ENCODE measurements around the gene ZNF789. TPM values are rescaled to one million over a fixed set of nuclear protein-coding genes. Genes with fewer than 3 reads are reported as not detected.

Gene ZNF789
- total RNA-seq, 1 donor from 2014 or later: 21.7 TPM

DNA sequence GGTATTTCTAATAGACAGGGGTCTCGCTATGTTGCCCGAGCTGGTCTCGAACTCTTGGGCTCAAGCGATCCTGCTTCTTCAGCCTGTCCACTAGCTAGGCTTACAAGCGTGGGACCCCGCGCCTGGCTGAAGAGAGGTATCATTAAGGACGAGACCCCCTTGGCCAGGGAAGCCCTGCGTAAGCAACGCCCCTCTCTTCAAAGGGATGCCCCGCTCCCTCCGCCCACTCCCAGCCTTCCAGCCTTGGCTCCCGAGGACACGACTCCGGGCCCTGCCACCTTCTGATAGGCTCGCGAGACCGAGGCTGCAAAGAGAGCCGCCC lies 31.6 kb downstream of the ZNF789 start:
- peak overlapping the region; percentile 94 for H3K4me2 ChIP-seq (ENCODE audit: low read length)
- peak overlapping the region; percentile 93 for H3K27ac ChIP-seq (ENCODE audit: low read depth, low read length)
- TF ChIP-seq, protein P1, sequence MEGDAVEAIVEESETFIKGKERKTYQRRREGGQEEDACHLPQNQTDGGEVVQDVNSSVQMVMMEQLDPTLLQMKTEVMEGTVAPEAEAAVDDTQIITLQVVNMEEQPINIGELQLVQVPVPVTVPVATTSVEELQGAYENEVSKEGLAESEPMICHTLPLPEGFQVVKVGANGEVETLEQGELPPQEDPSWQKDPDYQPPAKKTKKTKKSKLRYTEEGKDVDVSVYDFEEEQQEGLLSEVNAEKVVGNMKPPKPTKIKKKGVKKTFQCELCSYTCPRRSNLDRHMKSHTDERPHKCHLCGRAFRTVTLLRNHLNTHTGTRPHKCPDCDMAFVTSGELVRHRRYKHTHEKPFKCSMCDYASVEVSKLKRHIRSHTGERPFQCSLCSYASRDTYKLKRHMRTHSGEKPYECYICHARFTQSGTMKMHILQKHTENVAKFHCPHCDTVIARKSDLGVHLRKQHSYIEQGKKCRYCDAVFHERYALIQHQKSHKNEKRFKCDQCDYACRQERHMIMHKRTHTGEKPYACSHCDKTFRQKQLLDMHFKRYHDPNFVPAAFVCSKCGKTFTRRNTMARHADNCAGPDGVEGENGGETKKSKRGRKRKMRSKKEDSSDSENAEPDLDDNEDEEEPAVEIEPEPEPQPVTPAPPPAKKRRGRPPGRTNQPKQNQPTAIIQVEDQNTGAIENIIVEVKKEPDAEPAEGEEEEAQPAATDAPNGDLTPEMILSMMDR (IDR thresholded peaks at IDR 0.05; ENCODE audit: insufficient read depth, low read depth, low read length): no peak
- no peak for TF ChIP-seq EZH2 (IDR thresholded peaks at IDR 0.05; ENCODE audit: insufficient read depth, low read length)

GRCh38 chr7:99504603-99505323 lies 32.1 kb downstream of the ZNF789 start, which contains the start of gene ZKSCAN5:
ZKSCAN5 (plus strand) TSS chr7:99504662; CDS start chr7:99506045, 1,383 bp downstream.
- H3K79me2 ChIP-seq (ENCODE audit: insufficient read depth, low read length): peaks cover 63% of the 10 kb centered on the region

More for the DNA sequence above, 31.6 kb downstream of the ZNF789 start:
- Histone ChIP-seq H4K20me1 (ENCODE audit: insufficient read depth, low read length) (peaks cover 6% of the 10 kb centered on the region), H3K4me3 (ENCODE audit: insufficient read depth, low read depth, low read length) (peak overlapping the region; percentile 89), H3K9me3 (ENCODE audit: insufficient read depth, low read depth, low read length) (no peaks in the 10 kb centered on the region), H3K79me2 (ENCODE audit: insufficient read depth, low read length) (peaks cover 63% of the 10 kb centered on the region), H3K9ac (ENCODE audit: low read length) (peak overlapping the region; percentile 91), H3K27me3 (ENCODE audit: insufficient read depth, low read length) (no peaks in the 10 kb centered on the region), H2AFZ (ENCODE audit: low read depth, low read length) (peak overlapping the region; percentile 92), H3K36me3 (ENCODE audit: insufficient read depth, low read length) (no peaks in the 10 kb centered on the region), H3K4me1 (ENCODE audit: insufficient read depth, low read length) (peaks cover 13% of the 10 kb centered on the region)
- Mint-ChIP-seq H3K4me3 (ENCODE audit: unreplicated experiment) (peak overlapping the region; percentile 99), H3K36me3 (ENCODE audit: low read depth, unreplicated experiment) (peaks cover 3% of the 10 kb centered on the region), H3K9me3 (ENCODE audit: unreplicated experiment) (no peaks in the 10 kb centered on the region), H3K27me3 (ENCODE audit: low read depth, unreplicated experiment) (no peaks in the 10 kb centered on the region), H3K4me1 (ENCODE audit: low read depth, unreplicated experiment) (peaks cover 13% of the 10 kb centered on the region), H3K27ac (ENCODE audit: unreplicated experiment) (peak overlapping the region; percentile 99)
- FAIRE-seq: no peak
- DNase-seq (ENCODE audit: low read depth): no peak

More at GRCh38 chr7:99504603-99505323, 32.1 kb downstream of the ZNF789 start, which contains the start of gene ZKSCAN5:
- H3K4me3 ChIP-seq (ENCODE audit: insufficient read depth, low read depth, low read length): peak within 1 kb of the TSS; percentile 89
- Mint-ChIP-seq H3K27me3 (ENCODE audit: low read depth, unreplicated experiment) (no peaks in the 10 kb centered on the region), H3K4me3 (ENCODE audit: unreplicated experiment) (peak within 1 kb of the TSS; percentile 99), H3K4me1 (ENCODE audit: low read depth, unreplicated experiment) (peaks cover 13% of the 10 kb centered on the region), H3K9me3 (ENCODE audit: unreplicated experiment) (no peaks in the 10 kb centered on the region), H3K27ac (ENCODE audit: unreplicated experiment) (peak within 1 kb of the TSS; percentile 99), H3K36me3 (ENCODE audit: low read depth, unreplicated experiment) (peaks cover 3% of the 10 kb centered on the region)
- no peaks in the 10 kb centered on the region for H3K27me3 ChIP-seq (ENCODE audit: insufficient read depth, low read length)
- H3K9me3 ChIP-seq (ENCODE audit: insufficient read depth, low read depth, low read length): no peaks in the 10 kb centered on the region
- peak within 1 kb of the TSS; percentile 91 for H3K9ac ChIP-seq (ENCODE audit: low read length)
- peak within 1 kb of the TSS; percentile 93 for H3K27ac ChIP-seq (ENCODE audit: low read depth, low read length)
- FAIRE-seq (no peak), DNase-seq (ENCODE audit: low read depth) (peak; percentile 96)
- peaks cover 3% of the 10 kb centered on the region for H4K20me1 ChIP-seq (ENCODE audit: insufficient read depth, low read length)
- no peak for TF ChIP-seq EZH2 (IDR thresholded peaks at IDR 0.05; ENCODE audit: insufficient read depth, low read length)
- TF ChIP-seq, protein P1 (IDR thresholded peaks at IDR 0.05; ENCODE audit: insufficient read depth, low read depth, low read length): no peak
- H3K4me2 ChIP-seq (ENCODE audit: low read length): peak within 1 kb of the TSS; percentile 94
- no peaks in the 10 kb centered on the region for H3K36me3 ChIP-seq (ENCODE audit: insufficient read depth, low read length)
- H2AFZ ChIP-seq (ENCODE audit: low read depth, low read length): peak within 1 kb of the TSS; percentile 92
- peaks cover 13% of the 10 kb centered on the region for H3K4me1 ChIP-seq (ENCODE audit: insufficient read depth, low read length)

Measured in astrocyte (in vitro differentiated cells and primary cell).